T-helper 2 cell treated with Interferon-gamma antibody and Interleukin-4, amounts not matched to agents 100 ng/mL and 5 ng/mL, for 36 hours (primary cell): ENCODE results near the gene FAM83B. TPM values are rescaled to one million over a fixed set of nuclear protein-coding genes. Genes with fewer than 3 reads are reported as not detected.
"Not testable (repeated sequence)": the region's sequence is repeated elsewhere in the genome, so short reads cannot be mapped to it uniquely, and the experiment has no call there.

ENCODE experiments used
- intact Hi-C: fragments of 100-400 bp; cut with micrococcal nuclease; formaldehyde crosslinking; loops from one replicate; pipeline ENCODE4 v1.15.1; 2023
- total RNA-seq: library from RNA; stranded (reverse); gene quantifications from 2 replicates; pipeline ENCODE4 v1.2.3, GENCODE V29; 2022

Gene FAM83B
- total RNA-seq, 1 donor from 2014 or later, result not detected

- intact Hi-C loops, result no loop called here
Measured at GRCh38 chr6:54897462-54898189, 51.1 kb downstream of the FAM83B start.

GRCh38 chr6:54898767-54899166 is 52.2 kb downstream of the FAM83B start:
- intact Hi-C loops, result no loop called here

- intact Hi-C loops, result no loop called here
Measured at GRCh38 chr6:54899442-54899841, 52.9 kb downstream of the FAM83B start.

- intact Hi-C loops, result no loop called here
Measured at GRCh38 chr6:54899986-54900385, 53.4 kb downstream of the FAM83B start.

GRCh38 chr6:54900666-54901065 is 54.1 kb downstream of the FAM83B start:
- intact Hi-C loops, result no loop called here

GRCh38 chr6:54903884-54904283 is 57.3 kb downstream of the FAM83B start:
- intact Hi-C loops, result no loop called here

GRCh38 chr6:54907355-54907754 is 60.8 kb downstream of the FAM83B start:
- intact Hi-C loops, result no loop called here

- intact Hi-C loops, result no loop called here
Measured at GRCh38 chr6:54909184-54909583, 62.6 kb downstream of the FAM83B start.

GRCh38 chr6:54910431-54910884 is 63.9 kb downstream of the FAM83B start:
- intact Hi-C loops, result no loop called here

- intact Hi-C loops, result no loop called here
Measured at GRCh38 chr6:54910921-54911320, 64.3 kb downstream of the FAM83B start.

GRCh38 chr6:54913211-54913610 is 66.6 kb downstream of the FAM83B start:
- intact Hi-C loops, result no loop called here

- intact Hi-C loops, result no loop called here
Measured at GRCh38 chr6:54916858-54917257, 70.3 kb downstream of the FAM83B start.

GRCh38 chr6:54920628-54921027 is 74.1 kb downstream of the FAM83B start:
- intact Hi-C loops, result no loop called here

- intact Hi-C loops, result no loop called here
Measured at GRCh38 chr6:54921891-54922290, 75.3 kb downstream of the FAM83B start.

GRCh38 chr6:54929245-54929909 is 82.8 kb downstream of the FAM83B start:
- intact Hi-C loops, result no loop called here

GRCh38 chr6:54932622-54933021 is 86.1 kb downstream of the FAM83B start:
- intact Hi-C loops, result no loop called here

- intact Hi-C loops, result no loop called here
Measured at GRCh38 chr6:54935739-54936138, 89.2 kb downstream of the FAM83B start.

- intact Hi-C loops, result no loop called here
Measured at GRCh38 chr6:54937371-54937770, 90.8 kb downstream of the FAM83B start.

- intact Hi-C loops, result no loop called here
Measured at GRCh38 chr6:54957698-54958097, 111.1 kb downstream of the FAM83B start.

- intact Hi-C loops, result no loop called here
Measured at GRCh38 chr6:54958446-54958845, 111.9 kb downstream of the FAM83B start.

- intact Hi-C loops, result no loop called here
Measured at GRCh38 chr6:54959820-54960219, 113.2 kb downstream of the FAM83B start.

- intact Hi-C loops, result not testable (repeated sequence)
Measured at GRCh38 chr6:54961372-54961771, 114.8 kb downstream of the FAM83B start.

GRCh38 chr6:54970337-54970736 is 123.8 kb downstream of the FAM83B start:
- intact Hi-C loops, result no loop called here
